ENCODE results near the gene SLC46A2.
A peak's percentile ranks its signal among the peaks of the same experiment; 100 is the strongest.

SLC46A2 gene

DNA sequence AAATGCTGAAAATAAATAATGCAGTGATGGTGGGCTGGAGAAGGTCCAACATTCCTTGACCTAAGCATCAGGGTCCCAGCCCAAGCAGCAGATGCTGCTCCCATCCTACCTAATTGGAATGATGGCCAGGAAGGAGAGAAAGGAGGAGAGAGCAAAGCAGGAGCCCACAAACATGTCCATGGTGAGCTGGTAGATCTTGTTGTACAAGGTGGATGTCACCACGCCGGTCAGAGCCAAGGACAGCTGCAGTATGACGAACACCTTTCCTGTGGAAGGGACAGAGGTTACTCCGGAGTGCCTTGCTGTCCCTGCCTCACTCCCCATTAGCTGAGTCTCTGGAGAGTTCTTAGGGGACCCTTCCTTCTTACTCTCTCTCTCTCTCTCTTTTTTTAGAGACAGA lies 4.3 kb downstream of the SLC46A2 start:
- DNase-seq = no peak

DNA sequence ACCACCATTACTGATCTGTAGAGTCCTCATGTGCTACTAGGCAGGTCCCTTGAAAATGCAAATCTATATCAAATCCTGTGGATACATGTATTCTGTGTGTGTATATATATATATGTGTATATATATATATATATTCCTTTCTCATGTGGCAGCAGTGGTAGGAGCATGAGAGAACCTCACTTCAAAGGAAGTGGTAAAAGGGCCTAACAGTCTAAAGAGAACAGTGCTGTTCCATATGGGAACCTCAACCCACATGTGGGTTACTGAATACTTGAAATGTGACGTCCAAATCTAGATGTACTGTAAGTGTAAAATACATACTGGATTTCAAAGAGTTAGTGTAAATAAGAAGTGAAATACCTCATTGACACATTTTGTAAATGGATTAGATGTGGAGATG lies 5.4 kb downstream of the SLC46A2 start:
- DNase-seq = no peak

DNA sequence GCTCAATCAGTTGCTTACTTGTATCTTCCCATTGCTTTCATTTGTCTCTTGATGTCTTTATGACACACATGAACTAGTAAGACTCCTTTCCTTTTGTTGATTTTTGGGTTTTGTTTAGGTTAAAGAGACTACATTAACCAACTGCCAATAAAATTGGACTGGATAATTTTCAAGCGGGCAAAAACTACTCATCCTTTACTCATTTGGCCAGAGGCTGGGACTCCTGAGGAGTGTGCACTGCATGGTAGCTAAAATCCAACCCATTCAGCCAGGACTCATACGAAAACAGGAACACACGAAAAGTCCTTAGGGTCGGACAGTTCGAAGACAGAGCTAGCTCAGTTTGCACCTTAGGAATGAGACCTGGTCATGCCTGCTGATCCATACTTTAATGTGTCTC lies 6.0 kb downstream of the SLC46A2 start:
- no peak for DNase-seq

DNA sequence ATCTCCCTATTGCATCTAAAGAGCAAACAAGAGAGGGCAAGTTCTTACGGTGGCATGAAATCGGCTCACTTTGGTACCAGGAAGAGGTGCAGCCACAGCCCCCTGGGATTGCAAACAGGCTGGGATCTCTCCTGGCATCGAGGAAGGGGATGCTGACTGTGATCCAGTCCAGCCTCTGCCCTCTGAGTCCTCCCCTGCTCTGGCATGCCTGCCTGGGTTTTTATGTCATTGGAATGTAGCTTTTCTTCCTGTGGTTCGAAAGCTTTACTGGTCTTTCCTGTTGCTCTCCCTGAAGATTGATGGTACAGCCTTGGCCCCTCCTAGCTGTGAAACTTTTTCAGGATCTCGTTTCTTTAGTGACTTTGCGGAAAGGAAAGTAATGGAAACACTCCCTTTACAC lies 6.6 kb downstream of the SLC46A2 start:
- DNase-seq = no peak

DNA sequence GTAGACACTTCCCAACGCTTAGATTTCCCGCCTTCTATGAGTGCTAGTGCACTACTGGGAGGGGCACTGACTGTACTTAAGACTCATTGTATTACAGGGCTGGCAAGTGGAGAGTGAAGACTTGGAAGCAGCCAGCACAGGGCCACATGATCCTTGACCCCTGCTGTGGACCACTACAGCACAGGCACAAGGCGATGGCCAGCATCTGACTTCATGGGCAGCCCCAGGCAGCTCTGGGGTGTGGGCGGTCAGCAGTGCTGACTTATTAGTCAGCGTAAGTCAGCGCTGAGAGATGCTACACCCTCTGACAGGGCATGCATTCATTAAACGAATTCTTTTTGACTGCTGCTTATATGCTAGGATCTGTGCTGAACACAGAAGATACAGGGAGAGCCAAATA lies 9.3 kb downstream of the SLC46A2 start:
- no peak for DNase-seq

DNA sequence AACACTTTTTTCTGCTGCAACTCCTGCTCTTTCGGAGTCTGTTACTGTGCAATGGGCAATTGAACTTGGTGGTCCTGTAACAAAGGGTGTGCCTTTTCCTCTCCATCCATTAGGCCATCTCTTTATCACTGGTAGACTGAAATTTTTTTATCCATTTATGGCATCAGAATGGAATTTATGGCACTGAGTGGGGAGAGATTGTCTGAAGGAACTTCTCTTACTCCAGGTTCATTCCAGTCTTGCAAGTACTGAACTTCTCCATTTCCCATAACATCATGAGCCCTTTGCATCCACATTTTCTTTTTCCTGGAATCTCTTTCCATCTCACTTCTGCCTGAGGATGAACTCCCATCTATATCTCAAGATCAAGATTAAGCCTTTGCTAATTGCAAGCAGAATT lies 10.0 kb downstream of the SLC46A2 start:
- no peak for DNase-seq

DNA sequence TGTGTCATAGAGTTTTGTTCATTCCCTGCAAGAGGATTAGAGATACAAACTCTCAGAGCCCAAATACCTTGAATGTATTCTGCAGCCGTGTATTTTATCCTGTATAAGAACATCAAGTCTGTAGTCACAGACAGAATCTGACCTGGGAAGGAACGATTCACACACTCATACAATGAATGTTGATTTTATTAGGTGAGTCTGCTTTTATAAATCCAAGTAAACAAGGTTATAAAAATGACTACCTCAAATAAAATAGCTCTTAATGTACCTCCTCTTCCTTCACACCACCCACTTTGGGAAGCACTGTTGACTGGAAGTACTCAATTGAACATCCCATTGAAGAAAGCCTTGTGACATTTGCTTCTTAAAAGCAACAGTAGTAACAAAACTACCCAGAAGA lies 11.9 kb downstream of the SLC46A2 start:
- no peak for DNase-seq

DNA sequence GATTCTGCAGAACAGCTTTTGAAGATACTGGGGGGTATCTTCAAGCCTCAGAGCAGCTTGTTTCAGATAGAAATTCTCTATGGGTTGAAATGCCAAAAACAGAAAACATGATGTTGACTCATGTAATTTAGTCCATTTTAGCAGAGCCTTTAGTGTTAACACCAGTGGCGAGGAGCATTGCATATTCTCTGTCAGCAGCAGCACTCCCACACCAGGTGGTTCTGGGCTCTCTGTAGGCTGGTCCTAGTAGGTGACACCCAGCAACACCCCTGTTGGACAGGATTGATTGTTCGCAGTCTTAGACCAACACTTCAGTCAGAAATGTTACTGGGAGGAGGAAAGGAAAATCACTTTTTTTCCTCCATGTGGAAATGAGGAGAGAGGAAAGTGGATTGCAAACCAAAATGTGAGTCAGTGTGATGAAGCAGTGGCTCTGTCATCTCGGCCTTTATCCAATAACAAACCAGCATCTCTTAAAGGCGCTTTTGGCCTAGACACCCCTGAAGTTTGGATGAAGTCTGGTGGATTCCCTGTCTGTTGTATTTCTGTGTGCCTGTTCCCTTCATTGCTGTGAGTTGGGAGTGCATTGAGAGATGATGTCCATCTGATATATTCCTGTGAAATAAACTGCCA lies 16.8 kb downstream of the SLC46A2 start:
- no peak for DNase-seq

DNA sequence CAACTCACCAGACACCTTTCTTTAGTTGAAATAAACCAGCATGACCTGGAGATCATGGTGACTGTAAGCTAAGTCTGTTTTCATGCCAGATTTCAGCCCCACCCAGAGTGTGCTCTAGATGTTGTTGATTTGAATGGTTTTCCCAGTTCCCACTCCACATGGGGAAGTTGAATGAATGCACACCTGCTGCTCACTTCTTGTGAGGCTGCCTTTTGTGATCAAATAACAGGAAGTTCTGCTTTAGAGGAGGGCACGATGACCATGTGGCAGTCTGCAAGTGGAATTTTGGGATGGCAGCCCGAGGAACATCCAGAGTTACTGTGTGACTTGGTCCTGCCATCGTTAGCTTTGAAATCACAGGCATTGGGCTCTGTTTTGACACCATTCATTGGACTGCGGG lies 18.7 kb downstream of the SLC46A2 start:
- DNase-seq = no peak

DNA sequence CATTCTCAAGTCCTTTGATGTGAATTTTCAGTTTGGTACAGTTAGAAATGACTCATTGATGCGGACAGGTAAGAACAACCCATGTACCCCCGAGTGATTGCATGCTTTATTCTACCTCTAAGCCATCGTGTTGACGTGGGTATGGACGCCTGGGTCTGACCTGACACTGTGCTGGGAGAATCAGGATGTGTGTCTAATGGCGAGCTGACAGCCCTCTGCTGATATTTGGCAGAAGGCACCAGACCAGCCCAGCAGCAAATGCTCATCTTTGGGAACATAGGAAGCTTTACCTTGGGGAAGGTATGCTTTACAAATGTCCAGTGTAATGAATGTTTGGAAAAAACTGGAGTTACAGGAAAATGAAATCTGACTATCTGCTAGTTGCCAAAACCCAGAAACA lies 20.1 kb downstream of the SLC46A2 start:
- no peak for DNase-seq

DNA sequence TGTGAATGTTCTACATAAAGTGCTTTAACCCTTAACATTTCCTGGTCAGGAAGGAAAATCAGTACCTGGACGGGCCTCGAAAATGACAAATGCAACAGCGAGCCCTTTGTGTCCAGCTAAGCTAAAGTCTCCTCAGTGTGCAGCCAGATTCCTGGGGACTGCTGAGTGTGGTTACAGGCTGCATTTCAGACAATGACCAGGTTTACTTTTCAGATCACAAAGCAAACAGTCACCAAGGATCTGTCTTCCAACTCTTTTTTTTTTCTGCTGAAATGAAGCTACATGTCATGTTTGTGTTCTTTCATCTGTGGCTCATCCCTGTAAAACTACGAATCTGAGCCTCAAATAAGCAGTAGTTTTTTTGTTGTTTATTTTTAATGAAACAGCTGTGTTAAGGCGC lies 20.8 kb downstream of the SLC46A2 start:
- no peak for DNase-seq

DNA sequence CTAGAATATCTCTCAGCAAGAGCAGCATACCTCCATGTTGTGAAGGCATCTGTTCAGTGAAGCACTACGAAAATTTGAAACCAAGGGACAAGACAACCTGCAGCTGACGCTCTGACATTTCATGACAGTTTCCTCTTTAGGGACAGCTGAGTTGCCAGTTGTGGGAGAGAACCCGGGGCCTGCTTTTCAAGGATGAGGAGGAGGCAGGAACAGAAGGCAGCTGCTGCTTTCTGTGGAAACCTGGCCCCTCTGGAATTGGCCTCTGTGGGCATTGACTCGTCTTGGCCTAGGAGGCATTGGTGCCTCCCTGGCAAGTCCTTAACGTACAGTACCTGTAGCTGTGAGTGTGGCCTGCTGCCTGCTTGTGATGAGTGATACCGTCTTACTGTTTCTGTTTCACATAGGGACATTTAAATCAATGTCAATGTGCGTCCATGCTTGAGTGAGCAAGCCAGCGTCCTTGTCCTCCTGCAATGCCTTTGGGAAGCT lies 21.6 kb downstream of the SLC46A2 start:
- no peak for DNase-seq

DNA sequence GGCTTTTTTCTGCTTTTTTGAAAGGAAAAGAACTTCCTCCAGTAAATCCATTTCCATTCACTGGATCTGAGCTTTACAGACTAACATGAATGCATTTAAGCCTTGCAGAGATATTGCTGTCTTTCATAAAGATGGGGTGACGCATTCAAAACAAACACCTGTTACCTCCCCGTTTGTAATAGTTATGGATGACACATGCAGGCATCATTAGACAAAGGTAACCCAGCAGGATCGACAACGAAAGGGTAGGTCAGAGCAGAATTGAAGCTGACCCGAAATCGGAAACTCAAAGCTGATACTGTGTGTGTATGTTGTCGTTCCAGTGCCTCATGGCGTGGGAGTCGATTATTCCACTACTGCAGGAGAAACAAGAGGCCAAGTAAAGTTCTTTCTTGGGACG lies 22.2 kb downstream of the SLC46A2 start:
- no peak for DNase-seq

DNA sequence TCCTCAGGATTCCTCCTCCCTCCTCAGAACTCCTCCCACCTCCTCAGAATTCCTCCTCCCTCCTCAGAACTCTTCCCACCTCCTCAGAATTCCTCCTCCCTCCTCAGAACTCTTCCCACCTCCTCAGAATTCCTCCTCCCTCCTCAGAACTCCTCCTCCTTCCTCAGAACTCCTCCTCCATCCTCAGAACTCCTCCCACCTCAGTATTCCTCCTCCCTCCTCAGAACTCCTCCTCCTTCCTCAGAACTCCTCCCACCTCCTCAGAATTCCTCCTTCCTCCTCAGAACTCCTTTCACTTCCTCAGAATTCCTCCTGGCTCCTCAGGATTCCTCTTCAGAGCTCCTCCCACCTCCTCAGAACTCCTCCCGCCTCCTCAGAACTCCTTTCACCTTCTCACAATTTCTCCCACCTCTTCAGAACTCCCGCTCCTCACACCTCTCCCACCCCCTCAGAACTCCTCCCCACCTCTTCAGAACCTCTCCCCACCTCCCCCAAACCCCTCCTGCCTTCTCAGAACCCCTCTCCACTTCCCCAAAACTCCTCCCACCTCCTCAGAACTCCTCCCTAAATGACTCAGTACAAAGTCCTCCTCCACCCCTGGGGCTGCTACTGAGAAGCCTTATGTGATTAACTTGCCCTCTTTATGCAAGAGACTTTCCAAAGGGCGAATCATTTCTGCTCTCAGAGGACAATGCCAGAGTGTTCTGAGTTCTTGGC lies 23.2 kb downstream of the SLC46A2 start:
- DNase-seq = no peak

DNA sequence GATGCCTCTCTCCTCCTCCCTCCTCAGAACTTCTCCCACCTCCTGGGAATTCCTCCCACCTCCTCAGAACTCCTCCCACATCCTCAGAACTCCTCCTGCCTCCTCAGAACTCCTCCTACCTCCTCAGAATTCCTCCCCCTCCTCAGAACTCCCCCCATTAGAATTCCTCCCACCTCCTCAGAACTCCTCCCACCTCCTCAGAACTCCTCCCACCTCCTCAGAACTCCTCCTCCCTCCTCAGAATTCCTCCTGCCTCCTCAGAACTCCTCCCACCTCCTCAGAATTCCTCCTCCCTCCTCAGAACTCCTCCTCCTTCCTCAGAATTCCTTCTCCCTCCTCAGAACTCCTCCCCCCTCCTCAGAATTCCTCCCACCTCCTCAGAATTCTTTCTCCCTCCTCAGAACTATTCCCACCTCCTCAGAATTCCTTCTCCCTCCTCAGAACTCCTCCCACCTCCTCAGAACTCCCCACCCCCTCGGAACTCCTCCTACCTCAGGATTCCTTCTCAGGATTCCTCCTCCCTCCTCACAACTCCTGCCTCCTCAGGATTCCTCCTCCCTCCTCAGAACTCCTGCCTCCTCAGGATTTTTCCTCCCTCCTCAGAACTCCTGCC lies 23.9 kb downstream of the SLC46A2 start:
- no peak for DNase-seq

DNA sequence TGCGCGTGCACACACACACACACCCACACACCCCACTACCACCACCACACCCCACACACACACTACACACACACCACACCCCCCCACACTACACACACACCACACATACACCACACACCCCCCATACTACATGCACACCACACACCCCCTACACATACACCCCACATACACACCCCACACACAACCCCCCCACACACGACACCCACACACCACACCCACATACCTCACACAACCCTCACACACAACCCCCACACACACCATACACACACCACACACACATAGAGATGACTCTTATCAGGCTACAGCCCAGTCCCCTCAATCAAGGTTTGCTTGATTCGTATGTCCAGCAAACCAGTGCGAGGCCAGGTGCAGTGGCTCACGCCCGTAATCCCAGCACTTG lies 25.7 kb downstream of the SLC46A2 start:
- DNase-seq = no peak

DNA sequence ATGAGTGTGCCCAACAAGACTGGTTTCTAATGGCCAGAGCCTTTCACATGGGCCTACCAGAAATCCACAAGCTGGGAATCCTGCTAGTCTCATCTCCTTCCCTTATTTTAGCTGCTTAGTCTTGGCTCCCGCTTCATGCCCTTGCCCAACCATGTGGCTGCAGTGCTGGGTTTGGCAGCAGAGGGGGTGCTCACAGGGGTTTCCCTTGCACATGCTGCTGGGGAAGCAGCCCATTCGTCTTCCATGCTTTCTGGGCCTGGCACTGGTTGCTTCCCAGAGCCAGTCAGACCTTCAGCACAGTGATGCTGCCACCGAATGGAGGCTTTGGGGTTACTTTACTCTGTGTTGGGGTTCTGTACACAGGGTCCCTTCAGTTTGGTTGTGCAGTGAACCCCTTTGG lies 26.3 kb downstream of the SLC46A2 start:
- DNase-seq = no peak

DNA sequence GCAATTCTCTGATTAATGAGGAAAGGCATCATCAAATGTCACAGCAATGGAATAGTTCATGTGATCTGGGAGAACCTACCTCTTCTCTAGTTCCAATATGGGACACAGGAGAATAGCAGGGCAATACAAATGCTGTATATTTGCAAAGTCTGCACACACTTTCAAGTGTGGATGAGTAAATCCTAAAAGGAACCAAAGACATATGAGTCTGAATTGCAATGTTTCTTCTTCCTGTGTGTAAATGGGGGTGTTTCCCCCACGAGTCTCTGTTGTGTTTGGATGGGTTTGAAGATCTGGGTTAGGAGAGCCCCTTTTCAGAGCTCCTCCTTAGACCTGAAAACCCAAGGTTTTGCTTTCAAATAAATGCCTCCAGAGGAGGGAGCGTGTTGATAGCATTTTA lies 26.9 kb downstream of the SLC46A2 start:
- no peak for DNase-seq

DNA sequence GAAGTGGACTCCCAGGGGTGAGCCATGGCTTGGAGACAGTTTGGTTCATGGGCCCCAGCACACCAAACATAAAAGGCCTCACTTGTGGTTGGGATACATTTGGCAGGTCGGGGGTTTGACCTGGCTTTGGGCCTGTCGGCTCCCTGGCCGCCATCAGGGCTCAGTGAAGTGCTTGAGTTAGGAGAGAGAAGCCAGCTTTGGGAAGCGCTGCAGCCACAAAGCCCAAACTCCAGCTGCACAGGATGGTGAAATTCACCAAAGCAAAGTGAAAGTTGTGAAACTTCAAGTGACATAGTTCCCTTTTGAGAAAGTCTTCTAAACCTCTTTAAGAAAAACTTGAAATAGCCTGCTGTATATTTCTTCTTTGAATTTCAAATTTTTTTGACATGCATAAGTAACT lies 27.5 kb downstream of the SLC46A2 start:
- no peak for DNase-seq

DNA sequence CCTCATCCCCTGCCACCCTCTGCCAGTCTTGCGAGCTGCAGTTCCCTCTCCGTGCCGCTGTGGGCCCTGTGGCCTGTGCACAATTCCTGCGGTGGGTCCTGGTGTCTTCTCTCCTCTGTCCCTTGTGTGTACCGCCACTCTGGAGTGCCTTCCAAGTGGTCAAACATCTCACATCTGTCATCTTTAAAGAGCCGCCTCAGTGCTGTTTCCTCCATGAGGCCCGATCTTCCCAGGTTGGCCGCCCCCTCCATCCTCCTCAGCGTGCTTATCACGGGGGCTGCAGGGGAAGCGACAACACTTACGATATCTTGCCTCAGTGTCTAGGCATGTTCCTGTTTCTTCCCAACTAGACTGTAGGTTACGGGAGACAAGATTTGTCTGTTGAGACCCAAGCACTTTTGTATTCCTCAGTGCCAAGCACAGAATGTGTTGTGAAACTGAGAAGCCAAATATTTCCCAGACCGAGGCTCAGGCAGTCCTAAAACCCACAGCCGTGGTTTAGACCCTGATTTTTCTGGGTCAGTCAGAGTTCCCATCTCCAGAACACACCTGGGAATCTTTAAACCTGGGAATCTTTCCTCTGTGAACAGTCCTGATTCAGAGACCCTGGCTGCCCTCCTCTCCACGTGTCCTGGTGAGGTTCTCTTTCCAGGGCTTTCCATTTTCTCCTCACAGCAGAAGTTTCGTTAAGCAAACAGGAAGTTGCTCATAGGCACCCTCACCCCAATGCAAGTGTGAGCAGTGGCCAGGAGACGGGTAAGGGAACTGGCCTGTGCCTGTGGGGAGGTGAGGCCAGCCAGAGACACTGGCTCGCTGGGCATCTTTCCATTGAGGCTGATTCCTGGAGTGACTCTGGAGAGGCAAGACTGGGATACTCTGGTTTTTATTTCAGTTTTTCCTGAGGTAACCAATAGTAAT lies 28.8 kb downstream of the SLC46A2 start:
- peak in 7 of 51 donors; percentile 3 to 22 (median 10) for DNase-seq

DNA sequence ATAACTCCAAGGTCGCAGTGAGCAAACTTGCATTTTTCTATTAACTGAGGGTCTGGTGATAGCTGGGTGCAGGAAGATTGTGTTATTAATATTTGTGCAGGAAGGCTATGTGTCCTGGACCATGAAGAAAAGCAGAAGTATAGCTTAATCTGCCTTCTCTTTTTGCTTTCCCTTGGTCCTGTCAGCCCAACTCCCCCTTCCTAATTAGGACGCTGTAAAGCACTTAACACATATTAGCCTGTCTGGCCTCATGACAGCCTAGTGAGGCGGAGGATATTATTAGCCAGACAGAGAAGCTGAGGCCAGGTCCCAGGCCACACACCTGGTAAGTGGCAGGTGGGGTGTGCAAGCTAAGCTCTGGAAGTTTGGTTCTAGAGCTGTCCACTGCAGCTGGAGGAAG lies 29.5 kb downstream of the SLC46A2 start:
- no peak for DNase-seq

DNA sequence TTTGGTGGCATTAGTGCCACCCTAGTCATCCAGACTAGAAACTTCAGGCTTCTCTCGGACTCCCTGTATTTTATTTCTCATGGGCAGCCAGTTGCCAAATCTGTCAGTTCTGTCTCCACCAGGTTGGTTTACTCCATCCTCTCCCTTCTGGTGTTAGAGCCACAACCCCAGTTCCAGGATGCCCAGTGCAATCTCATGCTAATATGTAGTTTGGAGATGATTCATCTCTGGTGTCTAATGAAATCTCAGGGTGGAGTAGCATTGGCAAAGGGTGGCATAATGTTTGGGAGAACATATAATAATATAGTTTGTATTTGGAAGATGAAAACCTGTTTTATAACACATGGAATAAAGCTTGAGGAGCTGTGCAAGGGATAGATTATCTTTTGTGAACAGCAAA lies 30.2 kb downstream of the SLC46A2 start:
- DNase-seq = no peak

Data from hypothalamus (tissue), 51 donors.